Neural crest cell (in vitro differentiated cells): ENCODE measurements around the gene PLEKHA5. TPM values are rescaled to one million over a fixed set of nuclear protein-coding genes. Genes with fewer than 3 reads are reported as not detected.

Experiments used
- DNase-seq: peaks from one replicate; pipeline ENCODE4 v3.0.0; 2021; ENCODE audit warnings: low read depth, mixed read lengths, low spot score
- H3K27ac Mint-ChIP-seq: one replicate; pipeline ENCODE4 v1.8.0; 2021; ENCODE audit warnings: mild to moderate bottlenecking, mixed read lengths; ENCODE audit not compliant: unreplicated experiment
- H3K27me3 Mint-ChIP-seq: 2 replicates; pipeline ENCODE4 v1.8.0; 2021; ENCODE audit warnings: low read depth, mild to moderate bottlenecking, mixed read lengths
- H3K36me3 Mint-ChIP-seq: 2 replicates; pipeline ENCODE4 v1.8.0; 2021; ENCODE audit warnings: low read depth, mild to moderate bottlenecking, mixed read lengths
- H3K4me1 Mint-ChIP-seq: 2 replicates; pipeline ENCODE4 v1.8.0; 2021; ENCODE audit warnings: mixed read lengths
- H3K4me3 Mint-ChIP-seq: one replicate; pipeline ENCODE4 v1.8.0; 2021; ENCODE audit warnings: mild to moderate bottlenecking, mixed read lengths
- H3K9me3 Mint-ChIP-seq: 2 replicates; pipeline ENCODE4 v1.8.0; 2021; ENCODE audit warnings: mixed read lengths
- CTCF ChIP-seq: fragments of 200-600 bp; sonication (generic); conservative IDR thresholded peaks from 2 replicates; pipeline ENCODE4 v1.5.0; 2021; ENCODE audit warnings: antibody characterized with exemption, mild to moderate bottlenecking
- total RNA-seq: library from RNA; stranded (reverse); gene quantifications from 2 replicates; pipeline ENCODE4 v1.2.1, GENCODE V29; 2021

Gene PLEKHA5
- total RNA-seq, 1 donor from 2014 or later: 39.2 TPM

- no peak for DNase-seq
- Mint-ChIP-seq H3K27me3 (no peaks in the 10 kb centered on the region), H3K36me3 (no peaks in the 10 kb centered on the region), H3K4me1 (no peaks in the 10 kb centered on the region), H3K4me3 (no peak overlapping the region), H3K27ac (no peak overlapping the region), H3K9me3 (no peaks in the 10 kb centered on the region)
- no peak for TF ChIP-seq CTCF
Observed at GRCh38 chr12:19248929-19249602, 119.5 kb downstream of the PLEKHA5 start.

GRCh38 chr12:19251481-19252132 lies 122.1 kb downstream of the PLEKHA5 start:
- Mint-ChIP-seq H3K27ac (no peak overlapping the region), H3K27me3 (no peaks in the 10 kb centered on the region), H3K36me3 (no peaks in the 10 kb centered on the region), H3K4me3 (no peak overlapping the region), H3K4me1 (no peaks in the 10 kb centered on the region), H3K9me3 (no peaks in the 10 kb centered on the region)
- TF ChIP-seq CTCF: no peak
- DNase-seq: no peak

- no peak for DNase-seq
- H3K36me3 Mint-ChIP-seq: peaks cover 2% of the 10 kb centered on the region
- TF ChIP-seq CTCF: no peak
- peaks cover 10% of the 10 kb centered on the region for H3K4me1 Mint-ChIP-seq
- no peaks in the 10 kb centered on the region for H3K9me3 Mint-ChIP-seq
- H3K27ac Mint-ChIP-seq: no peak overlapping the region
- no peak overlapping the region for H3K4me3 Mint-ChIP-seq
- no peaks in the 10 kb centered on the region for H3K27me3 Mint-ChIP-seq
Observed at GRCh38 chr12:19260135-19260534, 130.6 kb downstream of the PLEKHA5 start.

GRCh38 chr12:19261773-19262172 lies 132.2 kb downstream of the PLEKHA5 start:
- no peak for DNase-seq
- no peak for TF ChIP-seq CTCF

GRCh38 chr12:19263672-19264071 lies 134.1 kb downstream of the PLEKHA5 start:
- Mint-ChIP-seq H3K36me3 (peaks cover 6% of the 10 kb centered on the region), H3K27ac (no peak overlapping the region), H3K27me3 (no peaks in the 10 kb centered on the region), H3K4me1 (peaks cover 10% of the 10 kb centered on the region), H3K9me3 (no peaks in the 10 kb centered on the region), H3K4me3 (no peak overlapping the region)
- no peak for DNase-seq
- no peak for TF ChIP-seq CTCF

More at GRCh38 chr12:19261773-19262172, 132.2 kb downstream of the PLEKHA5 start:
- no peak overlapping the region for H3K27ac Mint-ChIP-seq
- no peak overlapping the region for H3K4me3 Mint-ChIP-seq
- no peaks in the 10 kb centered on the region for H3K27me3 Mint-ChIP-seq
- peaks cover 10% of the 10 kb centered on the region for H3K4me1 Mint-ChIP-seq
- peaks cover 2% of the 10 kb centered on the region for H3K36me3 Mint-ChIP-seq
- no peaks in the 10 kb centered on the region for H3K9me3 Mint-ChIP-seq
